Activated CD4-positive, alpha-beta memory T cell treated with anti-CD3 and anti-CD28 coated beads for 36 hours (primary cell): ENCODE data around the gene SPOCD1. TPM values are rescaled to one million over a fixed set of nuclear protein-coding genes. Genes with fewer than 3 reads are reported as not detected.

Source experiments
- CTCF ChIA-PET: fragments of 350-600 bp; sonication (Branson Sonifier 250); formaldehyde crosslinking; loops from one replicate; lab custom pipeline; 2021; ENCODE audit warnings: antibody characterized with exemption, inconsistent platforms; lab: Charles Lee
- POLR2A ChIA-PET: fragments of 350-600 bp; sonication (Branson Sonifier 250); formaldehyde crosslinking; loops from one replicate; lab custom pipeline; 2021; ENCODE audit warnings: antibody characterized with exemption; lab: Charles Lee
- DNase-seq: peaks from one replicate; pipeline ENCODE4 v3.0.0-alpha.2; 2020
- H3K27ac Mint-ChIP-seq: one replicate; pipeline ENCODE4 v1.8.0; 2021; ENCODE audit warnings: mixed read lengths
- H3K27me3 Mint-ChIP-seq: one replicate; pipeline ENCODE4 v1.8.0; 2021; ENCODE audit warnings: mixed read lengths
- H3K36me3 Mint-ChIP-seq: one replicate; pipeline ENCODE4 v1.8.0; 2021; ENCODE audit warnings: mixed read lengths
- H3K4me1 Mint-ChIP-seq: one replicate; pipeline ENCODE4 v1.8.0; 2021; ENCODE audit warnings: low read depth, mixed read lengths
- H3K4me3 Mint-ChIP-seq: one replicate; pipeline ENCODE4 v1.8.0; 2021; ENCODE audit warnings: mild to moderate bottlenecking, mixed read lengths
- H3K9me3 Mint-ChIP-seq: one replicate; pipeline ENCODE4 v1.8.0; 2021; ENCODE audit warnings: mixed read lengths
- intact Hi-C: fragments of 100-400 bp; cut with micrococcal nuclease; formaldehyde crosslinking; loops from one replicate; pipeline ENCODE4 v1.15.1; 2023
- microRNA-seq: library from miRNA; unstranded; fragments of <30 nt; microRNA quantifications from one replicate; pipeline ENCODE4 v1.2.0, GENCODE V29; 2022; ENCODE audit warnings: borderline number of aligned reads, borderline microRNAs expressed, borderline replicate concordance
- total RNA-seq, 2 experiments: library from RNA; stranded (reverse); gene quantifications; one replicate each; pipeline ENCODE4 v1.2.3, GENCODE V29; 2021

Gene SPOCD1
- total RNA-seq, 2 experiments from 2014 or later, result 0.73 to 0.78 TPM

DNA sequence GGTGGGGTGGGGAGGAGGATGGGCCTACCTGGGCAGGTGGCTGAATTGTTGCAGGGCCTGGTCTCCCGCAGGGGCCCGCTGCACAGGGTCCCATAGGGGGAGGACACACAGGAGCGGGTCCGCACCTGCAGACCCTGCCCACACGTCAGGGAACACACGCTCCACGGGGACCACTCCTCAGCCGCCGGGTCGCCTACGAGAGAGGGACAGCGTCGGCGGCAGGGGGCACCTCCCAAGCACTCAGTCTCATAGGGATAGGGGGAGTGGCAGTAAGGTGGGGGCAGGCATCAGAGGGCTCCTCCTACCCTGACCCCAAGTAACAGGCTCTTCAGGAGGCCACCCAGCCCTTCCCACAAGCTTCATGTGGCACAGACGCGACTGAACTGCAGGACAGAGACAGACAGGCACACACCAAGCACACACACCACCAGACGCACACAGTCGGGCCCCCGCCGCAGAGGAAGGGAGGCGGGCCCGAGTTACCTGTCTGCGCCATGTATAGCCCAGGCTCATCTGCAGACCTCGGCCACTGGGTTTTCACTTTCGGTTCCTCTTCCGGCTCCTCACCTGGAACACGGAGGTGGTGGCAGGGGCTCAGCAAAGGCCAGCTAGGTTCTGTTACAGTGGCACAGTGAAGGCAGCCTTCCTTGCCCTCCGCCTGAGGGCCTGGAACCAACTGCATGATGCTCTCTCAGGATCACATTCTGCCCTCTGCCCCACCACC lies 71.5 kb downstream of the SPOCD1 start:
- no peak for DNase-seq
- POLR2A ChIA-PET, result no interaction called here
- intact Hi-C loops, result no loop called here
- Mint-ChIP-seq H3K27me3 (peaks cover 1% of the 10 kb centered on the region), H3K9me3 (no peaks in the 10 kb centered on the region), H3K4me3 (no peak overlapping the region), H3K4me1 (peaks cover 5% of the 10 kb centered on the region), H3K36me3 (no peaks in the 10 kb centered on the region), H3K27ac (no peak overlapping the region)
- CTCF ChIA-PET, result interaction anchor here (0.7 to 2.6 kb wide), 10 partner anchors 9 to 181 kb away, joined by 3 to 29 read pairs (median 6); no protein-coding TSS in a partner anchor

GRCh38 chr1:31742462-31743212 lies 73.2 kb downstream of the SPOCD1 start:
- CTCF ChIA-PET, result interaction anchor here (1.1 kb wide), 1 partner anchor 46 kb away, joined by 4 read pairs; no protein-coding TSS in a partner anchor
- intact Hi-C loops, result no loop called here
- no peaks in the 10 kb centered on the region for H3K36me3 Mint-ChIP-seq
- H3K4me1 Mint-ChIP-seq, result peaks cover 6% of the 10 kb centered on the region
- DNase-seq, result no peak
- POLR2A ChIA-PET, result interaction anchor here (0.7 kb wide), 1 partner anchor 8 kb away, joined by 3 read pairs; no protein-coding TSS in a partner anchor
- no peak overlapping the region for H3K4me3 Mint-ChIP-seq
- H3K27me3 Mint-ChIP-seq, result no peaks in the 10 kb centered on the region
- H3K27ac Mint-ChIP-seq, result no peak overlapping the region
- no peaks in the 10 kb centered on the region for H3K9me3 Mint-ChIP-seq

Small RNA genes within 50 kb of the gene (microRNA-seq; reads per million reads assigned to microRNA genes)
- not detected for gene MIR4254

Other genes with a start within 250 kb of the SPOCD1 start
- not detected for gene TINAGL1, start 239.5 kb downstream of the SPOCD1 start, total RNA-seq
- gene HCRTR1, start 198.3 kb downstream of the SPOCD1 start, total RNA-seq, result not detected
- gene PEF1, start 171.1 kb downstream of the SPOCD1 start, total RNA-seq, result 10 to 100 TPM; 55.3 to 56.4 TPM
- gene COL16A1, start 112.0 kb downstream of the SPOCD1 start, total RNA-seq, result under 1 TPM; 0.12 to 0.45 TPM
- 1 to 10 TPM; 1.6 to 1.7 TPM for gene ADGRB2, start 51.7 kb downstream of the SPOCD1 start, total RNA-seq
- gene PTP4A2, start 122.3 kb upstream of the SPOCD1 start, total RNA-seq, result 100 to 1,000 TPM; 275 to 285 TPM
- 100 to 1,000 TPM; 200 to 203 TPM for gene KHDRBS1, start 197.8 kb upstream of the SPOCD1 start, total RNA-seq